ENCODE data around the gene CYP3A7.

The CYP3A7 gene

DNA sequence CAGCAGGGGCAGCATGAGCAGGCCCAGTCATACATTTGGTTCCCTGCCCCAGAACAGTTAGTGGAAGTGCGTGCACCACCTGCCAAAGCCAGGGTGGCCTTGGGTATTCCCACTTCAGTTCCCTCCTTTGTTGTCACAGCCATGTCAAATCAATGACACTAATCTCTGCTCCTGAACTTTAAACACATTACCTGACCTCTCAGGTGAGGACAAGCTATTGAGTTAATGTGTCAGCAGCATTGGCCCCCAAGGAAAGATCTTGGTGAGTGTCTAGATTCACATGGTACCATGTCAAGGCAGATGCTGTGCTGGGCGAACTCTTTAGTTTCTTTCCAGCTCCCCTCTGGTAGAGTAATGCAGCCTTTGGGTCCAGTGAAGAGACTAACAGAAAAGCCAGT is 57.3 kb downstream of the CYP3A7 start:
- no peak for DNase-seq (ENCODE audit: extremely low read depth, low read depth)
- TF ChIP-seq, protein P1, sequence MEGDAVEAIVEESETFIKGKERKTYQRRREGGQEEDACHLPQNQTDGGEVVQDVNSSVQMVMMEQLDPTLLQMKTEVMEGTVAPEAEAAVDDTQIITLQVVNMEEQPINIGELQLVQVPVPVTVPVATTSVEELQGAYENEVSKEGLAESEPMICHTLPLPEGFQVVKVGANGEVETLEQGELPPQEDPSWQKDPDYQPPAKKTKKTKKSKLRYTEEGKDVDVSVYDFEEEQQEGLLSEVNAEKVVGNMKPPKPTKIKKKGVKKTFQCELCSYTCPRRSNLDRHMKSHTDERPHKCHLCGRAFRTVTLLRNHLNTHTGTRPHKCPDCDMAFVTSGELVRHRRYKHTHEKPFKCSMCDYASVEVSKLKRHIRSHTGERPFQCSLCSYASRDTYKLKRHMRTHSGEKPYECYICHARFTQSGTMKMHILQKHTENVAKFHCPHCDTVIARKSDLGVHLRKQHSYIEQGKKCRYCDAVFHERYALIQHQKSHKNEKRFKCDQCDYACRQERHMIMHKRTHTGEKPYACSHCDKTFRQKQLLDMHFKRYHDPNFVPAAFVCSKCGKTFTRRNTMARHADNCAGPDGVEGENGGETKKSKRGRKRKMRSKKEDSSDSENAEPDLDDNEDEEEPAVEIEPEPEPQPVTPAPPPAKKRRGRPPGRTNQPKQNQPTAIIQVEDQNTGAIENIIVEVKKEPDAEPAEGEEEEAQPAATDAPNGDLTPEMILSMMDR (IDR thresholded peaks at IDR 0.05; ENCODE audit: low read depth, low read length): no peak

DNA sequence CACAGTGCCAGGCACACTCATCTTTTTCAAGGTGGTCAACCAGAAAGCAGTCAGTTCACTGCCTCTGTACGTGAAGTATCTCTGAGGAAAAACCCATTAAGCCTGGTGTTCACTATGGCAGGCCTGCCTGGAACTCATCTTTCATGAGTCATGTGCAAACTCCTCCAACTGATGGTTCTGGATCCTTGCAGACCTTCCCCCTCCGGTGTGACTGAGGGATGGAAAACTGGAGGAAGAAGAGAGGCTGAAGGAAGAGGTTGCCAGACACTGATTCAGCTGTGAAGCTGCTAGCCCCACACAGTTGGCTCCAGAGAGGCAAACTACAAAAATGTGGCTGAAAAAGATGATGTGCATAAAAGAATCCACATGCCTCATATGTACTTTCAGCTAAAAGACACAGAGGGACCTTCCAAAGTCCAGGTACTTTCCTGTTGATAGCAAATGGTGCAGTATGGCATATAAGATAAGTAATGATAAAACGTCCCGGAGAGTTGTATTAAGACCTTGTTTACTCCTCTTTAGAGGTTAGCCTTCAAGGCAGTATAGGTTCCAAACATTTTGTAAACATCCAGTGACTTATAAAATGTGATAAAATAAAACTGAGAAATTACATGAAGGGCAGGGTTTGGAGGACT is 57.9 kb downstream of the CYP3A7 start:
- TF ChIP-seq, protein P1 (IDR thresholded peaks at IDR 0.05; ENCODE audit: low read depth, low read length): no peak
- DNase-seq (ENCODE audit: extremely low read depth, low read depth): no peak

DNA sequence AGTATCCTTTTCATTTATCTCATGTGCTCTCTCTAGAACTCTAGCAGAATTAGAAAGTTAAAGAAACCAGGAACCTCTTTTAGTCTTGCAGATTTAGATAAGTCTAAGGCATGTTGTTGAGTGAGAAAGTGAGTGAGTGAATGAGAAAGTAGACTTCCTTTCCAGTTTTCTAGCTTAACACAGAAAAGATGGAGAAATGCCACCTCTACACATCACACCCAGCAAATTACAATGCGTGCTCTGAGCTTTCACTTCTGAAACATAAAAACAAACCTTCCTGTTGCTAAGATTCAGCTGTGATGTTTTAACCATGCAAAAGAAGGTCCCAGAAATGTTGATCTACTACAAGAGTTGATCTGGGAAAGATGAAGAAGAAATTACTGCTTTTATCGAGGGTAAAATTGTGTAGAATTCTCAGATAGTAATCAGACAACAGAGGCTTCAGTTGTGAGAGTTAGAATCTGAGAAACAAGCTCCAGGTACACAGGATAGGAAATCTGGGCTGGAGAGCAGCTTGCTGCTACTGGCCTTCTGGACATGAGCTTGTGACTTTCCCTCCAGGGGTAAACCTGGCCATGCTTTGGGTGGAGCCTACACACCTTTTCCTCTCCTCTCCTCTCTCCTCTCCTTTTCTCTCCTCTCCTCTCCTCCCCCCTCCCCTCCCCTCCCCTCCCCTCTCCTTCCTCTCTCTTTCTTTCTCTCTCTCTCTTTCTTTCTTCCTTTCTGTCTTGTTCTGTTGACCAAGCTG is 59.8 kb downstream of the CYP3A7 start:
- no peak for DNase-seq (ENCODE audit: extremely low read depth, low read depth)
- TF ChIP-seq, protein P1 (IDR thresholded peaks at IDR 0.05; ENCODE audit: low read depth, low read length): no peak

DNA sequence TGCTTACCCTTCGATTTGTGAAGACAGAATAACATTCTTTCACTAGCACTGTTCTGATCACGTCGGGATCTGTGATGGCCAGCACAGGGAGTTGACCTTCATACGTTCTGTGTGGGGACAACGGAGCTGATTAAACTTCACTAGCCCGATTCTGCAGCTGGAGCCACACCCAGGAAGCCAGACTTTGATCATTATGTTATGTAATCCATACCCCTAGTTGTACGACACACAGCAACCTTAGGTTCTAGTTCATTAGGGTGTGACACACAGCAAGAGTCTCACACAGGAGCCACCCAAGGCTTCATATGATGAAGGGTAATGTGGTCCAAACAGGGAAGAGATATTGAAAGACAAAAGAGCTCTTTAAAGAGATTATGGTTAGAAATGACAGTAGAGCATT is 62.4 kb downstream of the CYP3A7 start:
- no peak for DNase-seq (ENCODE audit: extremely low read depth, low read depth)
- TF ChIP-seq, protein P1 (IDR thresholded peaks at IDR 0.05; ENCODE audit: low read depth, low read length): no peak

DNA sequence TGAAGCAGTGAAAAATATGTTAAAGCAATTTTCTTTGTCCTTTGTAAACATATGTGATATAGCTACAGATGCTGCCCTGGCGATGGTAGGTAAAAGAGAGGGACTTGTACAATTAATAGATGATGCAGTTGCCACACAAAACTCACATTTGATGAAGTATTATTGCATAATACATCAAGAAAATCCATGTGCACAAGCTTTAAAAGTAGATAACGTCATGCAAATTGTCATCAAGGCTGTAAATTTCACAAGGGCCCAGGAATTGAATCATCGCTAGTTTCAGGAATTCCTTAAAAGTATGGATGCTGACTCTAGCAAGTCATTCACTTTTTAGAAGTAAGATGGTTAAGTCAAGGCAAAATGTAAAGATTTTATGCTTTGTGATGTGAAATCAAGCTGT is 65.2 kb downstream of the CYP3A7 start:
- no peak for DNase-seq (ENCODE audit: extremely low read depth, low read depth)
- TF ChIP-seq, protein P1 (IDR thresholded peaks at IDR 0.05; ENCODE audit: low read depth, low read length): no peak

DNA sequence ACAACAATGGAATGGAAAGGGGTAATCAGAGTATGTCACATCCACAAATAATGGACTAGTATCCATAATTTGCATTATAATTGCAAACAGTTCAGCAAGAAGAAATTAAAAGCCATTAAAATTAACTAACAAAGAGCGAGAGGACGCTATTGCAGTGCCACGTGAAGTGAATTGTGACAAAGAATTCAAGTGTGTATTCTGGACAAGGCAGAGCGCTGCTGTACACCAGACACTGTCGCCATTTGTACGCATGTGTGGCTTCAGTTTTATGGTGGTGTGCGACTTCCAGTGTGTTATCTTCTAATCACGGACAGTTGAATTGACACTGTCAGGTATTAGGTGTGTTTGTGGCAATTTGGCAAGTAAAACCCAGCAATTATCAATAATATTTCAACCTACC is 66.5 kb downstream of the CYP3A7 start:
- TF ChIP-seq, protein P1 (IDR thresholded peaks at IDR 0.05; ENCODE audit: low read depth, low read length): no peak
- no peak for DNase-seq (ENCODE audit: extremely low read depth, low read depth)

DNA sequence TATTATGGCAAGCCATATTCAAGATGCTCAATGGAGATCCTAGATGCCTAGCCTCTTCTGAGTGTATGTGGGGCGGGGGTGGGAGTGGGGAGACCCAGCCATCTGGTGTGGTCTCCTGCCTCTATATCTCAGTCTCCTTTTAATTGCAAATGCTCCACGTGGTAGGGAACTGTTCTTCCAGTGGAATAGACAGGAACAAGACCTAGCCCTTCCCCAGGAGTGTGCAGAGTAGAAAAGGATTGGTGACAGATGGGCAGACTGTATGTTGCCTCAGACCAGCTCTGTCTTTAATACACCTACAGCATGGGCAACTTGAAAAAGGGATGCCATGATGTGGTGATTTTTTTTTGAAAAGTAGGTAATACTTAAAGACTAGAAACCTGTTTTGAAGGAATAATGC is 67.8 kb downstream of the CYP3A7 start:
- TF ChIP-seq, protein P1 (IDR thresholded peaks at IDR 0.05; ENCODE audit: low read depth, low read length): no peak
- DNase-seq (ENCODE audit: extremely low read depth, low read depth): no peak

Measured in AG09319 (cell line).